ENCODE results near the gene ENDOV. TPM values are rescaled to one million over a fixed set of nuclear protein-coding genes. Genes with fewer than 3 reads are reported as not detected.

ENDOV gene
- total and polyA plus RNA-seq, 2 of the 13 experiments (the other 11 are each of a cell fraction or from before 2014, with no cell fraction given) = 15.1 to 17.1 TPM

DNA sequence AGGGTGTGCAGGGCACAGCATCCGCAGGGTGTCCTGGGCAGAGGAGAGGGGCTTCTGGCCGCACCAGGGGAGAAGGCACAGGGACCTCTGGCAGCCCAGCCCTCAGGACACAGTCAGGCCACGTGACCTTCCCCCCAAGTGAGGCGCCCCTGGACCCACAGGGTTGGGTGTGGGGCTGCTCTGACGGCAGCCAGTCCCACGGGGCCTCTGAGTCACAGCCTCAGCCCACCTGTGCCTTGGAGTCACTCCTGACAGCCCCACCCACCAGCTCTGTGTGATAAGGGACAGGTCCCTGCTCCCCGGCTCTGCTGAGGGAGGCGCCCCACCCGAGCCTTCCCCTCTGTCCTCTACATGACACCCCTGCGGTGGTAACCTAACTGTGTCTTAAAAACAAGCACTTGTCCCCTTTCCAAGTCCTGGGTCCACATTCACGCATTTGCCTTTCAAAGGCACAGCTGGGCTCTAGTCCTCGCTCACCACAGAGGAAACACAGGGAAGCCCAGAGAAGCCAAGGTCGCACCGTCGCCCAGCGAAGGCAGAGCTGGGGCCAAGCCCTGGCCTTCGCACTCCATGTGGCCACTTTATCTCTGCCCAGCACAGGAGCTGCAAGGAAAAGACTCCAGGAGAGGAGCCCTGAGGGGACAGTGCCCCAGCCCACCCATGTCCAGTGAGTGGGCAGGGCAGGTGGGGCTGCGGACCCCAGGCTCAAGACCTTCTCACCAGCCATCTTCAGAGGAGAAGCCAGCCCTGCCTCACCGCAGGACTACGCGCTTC is 66.5 kb downstream of the ENDOV start (continued):
- TF ChIP-seq, protein P1, sequence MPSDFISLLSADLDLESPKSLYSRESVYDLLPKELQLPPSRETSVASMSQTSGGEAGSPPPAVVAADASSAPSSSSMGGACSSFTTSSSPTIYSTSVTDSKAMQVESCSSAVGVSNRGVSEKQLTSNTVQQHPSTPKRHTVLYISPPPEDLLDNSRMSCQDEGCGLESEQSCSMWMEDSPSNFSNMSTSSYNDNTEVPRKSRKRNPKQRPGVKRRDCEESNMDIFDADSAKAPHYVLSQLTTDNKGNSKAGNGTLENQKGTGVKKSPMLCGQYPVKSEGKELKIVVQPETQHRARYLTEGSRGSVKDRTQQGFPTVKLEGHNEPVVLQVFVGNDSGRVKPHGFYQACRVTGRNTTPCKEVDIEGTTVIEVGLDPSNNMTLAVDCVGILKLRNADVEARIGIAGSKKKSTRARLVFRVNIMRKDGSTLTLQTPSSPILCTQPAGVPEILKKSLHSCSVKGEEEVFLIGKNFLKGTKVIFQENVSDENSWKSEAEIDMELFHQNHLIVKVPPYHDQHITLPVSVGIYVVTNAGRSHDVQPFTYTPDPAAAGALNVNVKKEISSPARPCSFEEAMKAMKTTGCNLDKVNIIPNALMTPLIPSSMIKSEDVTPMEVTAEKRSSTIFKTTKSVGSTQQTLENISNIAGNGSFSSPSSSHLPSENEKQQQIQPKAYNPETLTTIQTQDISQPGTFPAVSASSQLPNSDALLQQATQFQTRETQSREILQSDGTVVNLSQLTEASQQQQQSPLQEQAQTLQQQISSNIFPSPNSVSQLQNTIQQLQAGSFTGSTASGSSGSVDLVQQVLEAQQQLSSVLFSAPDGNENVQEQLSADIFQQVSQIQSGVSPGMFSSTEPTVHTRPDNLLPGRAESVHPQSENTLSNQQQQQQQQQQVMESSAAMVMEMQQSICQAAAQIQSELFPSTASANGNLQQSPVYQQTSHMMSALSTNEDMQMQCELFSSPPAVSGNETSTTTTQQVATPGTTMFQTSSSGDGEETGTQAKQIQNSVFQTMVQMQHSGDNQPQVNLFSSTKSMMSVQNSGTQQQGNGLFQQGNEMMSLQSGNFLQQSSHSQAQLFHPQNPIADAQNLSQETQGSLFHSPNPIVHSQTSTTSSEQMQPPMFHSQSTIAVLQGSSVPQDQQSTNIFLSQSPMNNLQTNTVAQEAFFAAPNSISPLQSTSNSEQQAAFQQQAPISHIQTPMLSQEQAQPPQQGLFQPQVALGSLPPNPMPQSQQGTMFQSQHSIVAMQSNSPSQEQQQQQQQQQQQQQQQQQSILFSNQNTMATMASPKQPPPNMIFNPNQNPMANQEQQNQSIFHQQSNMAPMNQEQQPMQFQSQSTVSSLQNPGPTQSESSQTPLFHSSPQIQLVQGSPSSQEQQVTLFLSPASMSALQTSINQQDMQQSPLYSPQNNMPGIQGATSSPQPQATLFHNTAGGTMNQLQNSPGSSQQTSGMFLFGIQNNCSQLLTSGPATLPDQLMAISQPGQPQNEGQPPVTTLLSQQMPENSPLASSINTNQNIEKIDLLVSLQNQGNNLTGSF (CRISPR knock-in tag; IDR thresholded peaks at IDR 0.05) = no peak

DNA sequence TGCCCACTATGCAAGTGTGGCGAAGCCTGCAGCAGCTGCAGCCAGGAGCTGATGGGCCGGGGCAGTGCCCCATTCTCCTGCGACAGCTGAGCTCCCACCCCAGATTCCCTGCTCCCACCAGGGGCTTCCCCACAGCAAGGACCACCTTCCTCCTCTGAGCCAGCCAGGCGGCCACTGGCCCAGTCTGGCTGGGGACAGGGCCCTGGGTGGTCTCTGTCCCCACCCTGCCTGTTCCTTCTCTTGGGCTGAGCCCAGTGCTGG is 67.0 kb downstream of the ENDOV start:
- in situ Hi-C loops (cut with HindIII; ENCODE audit: extremely low pct_ligation_motif_present, low pct_unique_long_range_greater_than_20kb) (no loop called here), intact Hi-C loops (cut with micrococcal nuclease; ENCODE audit: unreplicated experiment) (no loop called here)
- peaks cover 3% of the 10 kb centered on the region; the same call in 1 of the 2 replicates for H4K20me1 ChIP-seq (ENCODE audit: insufficient read depth, low read length)
- ATAC-seq (no peak), DNase-seq (ENCODE audit: low spot score) (no peak), FAIRE-seq (no peak)
- no peaks in the 10 kb centered on the region for H3K9me3 ChIP-seq (ENCODE audit: low read length)
- H3K4me2 ChIP-seq (ENCODE audit: low read depth, low read length) = no peak overlapping the region
- BruUV-seq (replicated peaks) = no TSS peak
- H3K4me1 ChIP-seq (ENCODE audit: insufficient read depth, low read length) = peaks cover 22% of the 10 kb centered on the region
- TF ChIP-seq AKAP8 (CRISPR knock-in tag; IDR thresholded peaks at IDR 0.05) (no peak), ATF7 (IDR thresholded peaks at IDR 0.05) (no peak), ATF7 (CRISPR knock-in tag; IDR thresholded peaks at IDR 0.05) (no peak)
- peaks cover 38 to 93% of the 10 kb centered on the region in 2 experiments for H3K27me3 ChIP-seq (ENCODE audit: control insufficient read depth in 1 of 2, insufficient read depth in 2 of 2, low read length in 2 of 2)
- CTCF ChIA-PET (ENCODE audit: low intra/inter-chr PET ratio, low total read pairs) = no interaction called here
- no peaks in the 10 kb centered on the region for H3K79me2 ChIP-seq (ENCODE audit: insufficient read depth, low read length)
- H3K36me3 ChIP-seq (replicated peaks in 1 of 2; ENCODE audit: control insufficient read depth in 1 of 2, insufficient read depth in 2 of 2, low read length in 2 of 2) = no peaks in the 10 kb centered on the region
- POLR2A ChIA-PET = interaction anchor here (0.6 to 1.3 kb wide), 2 partner anchors 27 to 82 kb away, joined by 3 to 4 read pairs; no protein-coding TSS in a partner anchor
- no peak overlapping the region for H3K27ac ChIP-seq (ENCODE audit: extremely low read length, insufficient read depth, low read length)
- H2AFZ ChIP-seq (ENCODE audit: low read length) = no peak overlapping the region
- H3K9ac ChIP-seq (ENCODE audit: insufficient read depth, low read depth, low read length) = no peak overlapping the region
- no peak overlapping the region for H3K4me3 ChIP-seq (replicated peaks in 1 of 3; ENCODE audit: insufficient read depth in 1 of 3, low read depth in 2 of 3, low read length in 3 of 3)
- 46% methylated on average over 4 of the region's 4 CpGs for WGBS (ENCODE audit: low lambda C conversion rate)
